HG03571 (cell line): ENCODE data around the gene SYT12.

ENCODE experiments used
- ATAC-seq: cut with Tn5 transposase; IDR thresholded peaks from one replicate; pipeline ENCODE4 v1.9.1; 2021; ENCODE audit not compliant: unreplicated experiment

The SYT12 gene

GRCh38 chr11:67095214-67095507, 72.2 kb downstream of the SYT12 start:
- no peak for ATAC-seq

GRCh38 chr11:67098799-67099429, 76.0 kb downstream of the SYT12 start:
- ATAC-seq = no peak

GRCh38 chr11:67099831-67100324, 76.9 kb downstream of the SYT12 start:
- no peak for ATAC-seq
